AG10803 (cell line): ENCODE measurements around the gene FAM3D.

ENCODE experiments used
- DNase-seq: peaks from one replicate; pipeline ENCODE4 v3.0.0; 2010; ENCODE audit warnings: low read depth
- H3K4me3 ChIP-seq: 2 replicates; pipeline ENCODE4 v1.5.1; 2011; ENCODE audit warnings: mild to moderate bottlenecking, low read length, control low read depth
- CTCF ChIP-seq: conservative IDR thresholded peaks from 2 replicates; pipeline ENCODE4 v1.5.1; 2011; ENCODE audit warnings: mild to moderate bottlenecking, low read length, control low read depth, inconsistent platforms

The FAM3D gene

GRCh38 chr3:58620421-58620820 lies 46.2 kb downstream of the FAM3D start:
- H3K4me3 ChIP-seq, result no peak overlapping the region
- TF ChIP-seq CTCF, result no peak
- DNase-seq, result no peak

- TF ChIP-seq CTCF, result no peak
- no peak for DNase-seq
- H3K4me3 ChIP-seq, result no peak overlapping the region
Observed at GRCh38 chr3:58617338-58617761, 49.2 kb downstream of the FAM3D start.

- no peak for TF ChIP-seq CTCF
- no peak overlapping the region for H3K4me3 ChIP-seq
- no peak for DNase-seq
Observed at GRCh38 chr3:58613236-58614132, 53.1 kb downstream of the FAM3D start.

GRCh38 chr3:58612830-58613229 lies 53.7 kb downstream of the FAM3D start:
- TF ChIP-seq CTCF, result no peak
- no peak overlapping the region for H3K4me3 ChIP-seq
- no peak for DNase-seq

- H3K4me3 ChIP-seq, result no peak overlapping the region
- no peak for TF ChIP-seq CTCF
- no peak for DNase-seq
Observed at GRCh38 chr3:58609990-58610389, 56.6 kb downstream of the FAM3D start.

GRCh38 chr3:58608648-58609047 lies 57.9 kb downstream of the FAM3D start:
- TF ChIP-seq CTCF, result no peak
- no peak for DNase-seq
- H3K4me3 ChIP-seq, result no peak overlapping the region

GRCh38 chr3:58607816-58608215 lies 58.8 kb downstream of the FAM3D start:
- H3K4me3 ChIP-seq, result no peak overlapping the region
- DNase-seq, result no peak
- no peak for TF ChIP-seq CTCF
